Measurements from ENCODE around the gene KDM6B.
"Not testable (repeated sequence)": the region's sequence is repeated elsewhere in the genome, so short reads cannot be mapped to it uniquely, and the experiment has no call there.

KDM6B gene

GRCh38 chr17:7856011-7856810 lies 22.2 kb downstream of the KDM6B start:
- Histone ChIP-seq H3K4me1 (peaks cover 23% of the 10 kb centered on the region), H3K9me3 (no peaks in the 10 kb centered on the region), H3K27me3 (ENCODE audit: low read depth) (no peaks in the 10 kb centered on the region), H3K4me3 (peak overlapping the region; percentile 63), H3K36me3 (replicated peaks) (peaks cover 29% of the 10 kb centered on the region)
- in situ Hi-C loops (cut with MboI; ENCODE audit: low sequenced_read_pairs), result no loop called here
- peak in 1 of 2 experiments; percentile 67 for DNase-seq (ENCODE audit: low spot score in 2 of 2)

GRCh38 chr17:7856811-7857712 lies 23.0 kb downstream of the KDM6B start, which contains the start of gene NAA38:
Gene NAA38 (minus strand): TSS chr17:7857559. CDS start chr17:7857463, 96 bp downstream.
- peak within 1 kb of the TSS; percentile 63 for H3K4me3 ChIP-seq

GRCh38 chr17:7857713-7858521 lies 23.9 kb downstream of the KDM6B start, which contains the start of gene CYB5D1:
Gene CYB5D1 (plus strand): TSS chr17:7858003. CDS start chr17:7858135, 132 bp downstream.
- in situ Hi-C loops (cut with MboI; ENCODE audit: low sequenced_read_pairs), result no loop called here
- Histone ChIP-seq H3K4me3 (peak within 1 kb of the TSS; percentile 63), H3K4me1 (peaks cover 22% of the 10 kb centered on the region), H3K9me3 (no peaks in the 10 kb centered on the region), H3K27me3 (ENCODE audit: low read depth) (no peaks in the 10 kb centered on the region), H3K36me3 (replicated peaks) (peaks cover 12% of the 10 kb centered on the region)
- peak; percentile 93 for DNase-seq (ENCODE audit: low spot score in 2 of 2)

More at GRCh38 chr17:7856811-7857712, 23.0 kb downstream of the KDM6B start, which contains the start of gene NAA38:
- Histone ChIP-seq H3K27me3 (ENCODE audit: low read depth) (no peaks in the 10 kb centered on the region), H3K4me1 (peaks cover 19% of the 10 kb centered on the region), H3K36me3 (replicated peaks) (peaks cover 20% of the 10 kb centered on the region), H3K9me3 (no peaks in the 10 kb centered on the region)
- peak; percentile 98 to 99 for DNase-seq (ENCODE audit: low spot score in 2 of 2)
- in situ Hi-C loops (cut with MboI; ENCODE audit: low sequenced_read_pairs), result no loop called here

- H3K4me1 ChIP-seq, result peaks cover 27% of the 10 kb centered on the region
- in situ Hi-C loops (cut with MboI; ENCODE audit: low sequenced_read_pairs), result no loop called here
- peak; percentile 61 to 76 for DNase-seq (ENCODE audit: low spot score in 2 of 2)
- peaks cover 14% of the 10 kb centered on the region for H3K36me3 ChIP-seq (replicated peaks)
- no peaks in the 10 kb centered on the region for H3K9me3 ChIP-seq
- peak overlapping the region; percentile 63 for H3K4me3 ChIP-seq
- H3K27me3 ChIP-seq (ENCODE audit: low read depth), result no peaks in the 10 kb centered on the region
These were observed 24.4 kb downstream of the KDM6B start for GRCh38 chr17:7858522-7858810.

- in situ Hi-C loops (cut with MboI; ENCODE audit: low sequenced_read_pairs), result no loop called here
- Histone ChIP-seq H3K9me3 (no peaks in the 10 kb centered on the region), H3K27me3 (ENCODE audit: low read depth) (no peaks in the 10 kb centered on the region), H3K4me3 (peak overlapping the region; percentile 63; the same call in 1 of the 2 replicates), H3K36me3 (replicated peaks) (peaks cover 20% of the 10 kb centered on the region), H3K4me1 (peaks cover 27% of the 10 kb centered on the region)
- DNase-seq (ENCODE audit: low spot score in 2 of 2), result no peak
These were observed 25.0 kb downstream of the KDM6B start for GRCh38 chr17:7859028-7859427.

- in situ Hi-C loops (cut with MboI; ENCODE audit: low sequenced_read_pairs), result loop anchor here (5.0 kb wide), 1 partner anchor 39 kb away; no protein-coding TSS in a partner anchor
- Histone ChIP-seq H3K27me3 (ENCODE audit: low read depth) (no peaks in the 10 kb centered on the region), H3K4me3 (no peak overlapping the region), H3K9me3 (no peaks in the 10 kb centered on the region), H3K4me1 (peaks cover 16% of the 10 kb centered on the region), H3K36me3 (replicated peaks) (peaks cover 36% of the 10 kb centered on the region)
- DNase-seq (ENCODE audit: low spot score in 2 of 2), result peak; percentile 64 to 74
These were observed 28.8 kb downstream of the KDM6B start for GRCh38 chr17:7862692-7863437.

GRCh38 chr17:7864384-7864783 lies 30.4 kb downstream of the KDM6B start:
- not testable (repeated sequence) for H3K9me3 ChIP-seq; H3K27me3 ChIP-seq (ENCODE audit: low read depth); DNase-seq (ENCODE audit: low spot score in 2 of 2); H3K4me3 ChIP-seq; H3K4me1 ChIP-seq
- peaks cover 33% of the 10 kb centered on the region for H3K36me3 ChIP-seq (replicated peaks)
- in situ Hi-C loops (cut with MboI; ENCODE audit: low sequenced_read_pairs), result loop anchor here (5.0 kb wide), 1 partner anchor 38 kb away; no protein-coding TSS in a partner anchor

- Histone ChIP-seq H3K9me3 (no peaks in the 10 kb centered on the region), H3K27me3 (ENCODE audit: low read depth) (no peaks in the 10 kb centered on the region), H3K4me1 (peaks cover 8% of the 10 kb centered on the region), H3K36me3 (replicated peaks) (peaks cover 30% of the 10 kb centered on the region), H3K4me3 (no peak overlapping the region)
- no peak for DNase-seq (ENCODE audit: low spot score in 2 of 2)
- in situ Hi-C loops (cut with MboI; ENCODE audit: low sequenced_read_pairs), result loop anchor here (5.0 kb wide), 1 partner anchor 37 kb away; no protein-coding TSS in a partner anchor
These were observed 31.1 kb downstream of the KDM6B start for GRCh38 chr17:7864995-7865650.

- Histone ChIP-seq H3K4me3 (no peak overlapping the region), H3K4me1 (peaks cover 6% of the 10 kb centered on the region), H3K9me3 (no peaks in the 10 kb centered on the region), H3K36me3 (replicated peaks) (peaks cover 37% of the 10 kb centered on the region), H3K27me3 (ENCODE audit: low read depth) (no peaks in the 10 kb centered on the region)
- DNase-seq (ENCODE audit: low spot score in 2 of 2), result no peak
- in situ Hi-C loops (cut with MboI; ENCODE audit: low sequenced_read_pairs), result no loop called here
These were observed 33.9 kb downstream of the KDM6B start for GRCh38 chr17:7867881-7868329.

- in situ Hi-C loops (cut with MboI; ENCODE audit: low sequenced_read_pairs), result no loop called here
- Histone ChIP-seq H3K9me3 (no peaks in the 10 kb centered on the region), H3K4me1 (no peaks in the 10 kb centered on the region), H3K4me3 (no peak overlapping the region), H3K36me3 (replicated peaks) (peaks cover 45% of the 10 kb centered on the region), H3K27me3 (ENCODE audit: low read depth) (no peaks in the 10 kb centered on the region)
- DNase-seq (ENCODE audit: low spot score in 2 of 2), result no peak
These were observed 39.0 kb downstream of the KDM6B start for GRCh38 chr17:7873051-7873450.

- H3K9me3 ChIP-seq, result no peaks in the 10 kb centered on the region
- in situ Hi-C loops (cut with MboI; ENCODE audit: low sequenced_read_pairs), result no loop called here
- peaks cover 58% of the 10 kb centered on the region for H3K36me3 ChIP-seq (replicated peaks)
These were observed 41.9 kb downstream of the KDM6B start for GRCh38 chr17:7875804-7876370.

GRCh38 chr17:7878234-7878633 lies 44.2 kb downstream of the KDM6B start:
- no peak overlapping the region for H3K4me3 ChIP-seq
- in situ Hi-C loops (cut with MboI; ENCODE audit: low sequenced_read_pairs), result no loop called here
- H3K36me3 ChIP-seq (replicated peaks), result peaks cover 62% of the 10 kb centered on the region
- H3K9me3 ChIP-seq, result no peaks in the 10 kb centered on the region
- peaks cover 9% of the 10 kb centered on the region for H3K4me1 ChIP-seq
- no peaks in the 10 kb centered on the region for H3K27me3 ChIP-seq (ENCODE audit: low read depth)
- no peak for DNase-seq (ENCODE audit: low spot score in 2 of 2)

More at GRCh38 chr17:7875804-7876370, 41.9 kb downstream of the KDM6B start:
- no peaks in the 10 kb centered on the region for H3K27me3 ChIP-seq (ENCODE audit: low read depth)
- no peak for DNase-seq (ENCODE audit: low spot score in 2 of 2)
- H3K4me1 ChIP-seq, result no peaks in the 10 kb centered on the region
- H3K4me3 ChIP-seq, result no peak overlapping the region
